GM12892 (cell line): ENCODE measurements around the gene GALR1.
"Not testable (repeated sequence)": the region's sequence is repeated elsewhere in the genome, so short reads cannot be mapped to it uniquely, and the experiment has no call there.

Experiments
- DNase-seq: peaks from one replicate; pipeline ENCODE4 v3.0.0; 2011; ENCODE audit not compliant: insufficient read length
- FAIRE-seq: peaks from 2 replicates; lab custom pipeline; 2011; peaks lifted over from hg19 to GRCh38; lab: Jason Lieb, UNC
- POLR2A ChIP-seq: IDR thresholded peaks from 2 replicates; pipeline ENCODE4 v1.6.1; 2011; ENCODE audit warnings: low read depth, low read length, control low read depth
- POLR2AphosphoS5 ChIP-seq: IDR thresholded peaks from 2 replicates; pipeline ENCODE4 v1.6.1; 2011; ENCODE audit warnings: low read depth, low read length, control low read depth
- TAF1 ChIP-seq: IDR thresholded peaks from 2 replicates; pipeline ENCODE4 v1.6.1; 2011; ENCODE audit warnings: low read depth, mild to moderate bottlenecking, control low read depth, low read length, borderline replicate concordance

The GALR1 gene

GRCh38 chr18:77254711-77255405 is 5.2 kb downstream of the GALR1 start:
- no peak for TF ChIP-seq POLR2A
- no peak for TF ChIP-seq TAF1
- no peak for TF ChIP-seq POLR2AphosphoS5
- no peak for DNase-seq
- no peak for FAIRE-seq

- TF ChIP-seq TAF1 (no peak), POLR2A (no peak), POLR2AphosphoS5 (no peak)
- FAIRE-seq (no peak), DNase-seq (no peak)
Observed at GRCh38 chr18:77255426-77256105, 5.9 kb downstream of the GALR1 start.

- FAIRE-seq (no peak), DNase-seq (no peak)
- TF ChIP-seq POLR2A (no peak), TAF1 (no peak), POLR2AphosphoS5 (no peak)
Observed at GRCh38 chr18:77262643-77263465, 13.2 kb downstream of the GALR1 start.

GRCh38 chr18:77263466-77263763 is 13.8 kb downstream of the GALR1 start:
- DNase-seq (no peak), FAIRE-seq (no peak)
- TF ChIP-seq POLR2A = no peak
- no peak for TF ChIP-seq POLR2AphosphoS5
- TF ChIP-seq TAF1 = no peak

GRCh38 chr18:77267969-77268368 is 18.3 kb downstream of the GALR1 start:
- FAIRE-seq = no peak
- TF ChIP-seq TAF1 = no peak
- no peak for TF ChIP-seq POLR2AphosphoS5
- TF ChIP-seq POLR2A = no peak
- DNase-seq = no peak

- no peak for DNase-seq
- FAIRE-seq = no peak
Observed at GRCh38 chr18:77268456-77268855, 18.8 kb downstream of the GALR1 start.

GRCh38 chr18:77271576-77272481 is 22.2 kb downstream of the GALR1 start:
- FAIRE-seq (no peak), DNase-seq (no peak)
- TF ChIP-seq POLR2AphosphoS5 = no peak
- TF ChIP-seq POLR2A = no peak
- no peak for TF ChIP-seq TAF1

More at GRCh38 chr18:77268456-77268855, 18.8 kb downstream of the GALR1 start:
- TF ChIP-seq POLR2A = no peak
- TF ChIP-seq POLR2AphosphoS5 = no peak

- not testable (repeated sequence) for FAIRE-seq, DNase-seq
Observed at GRCh38 chr18:77290841-77291240, 41.2 kb downstream of the GALR1 start.

- TF ChIP-seq TAF1 (no peak), POLR2A (no peak), POLR2AphosphoS5 (no peak)
- FAIRE-seq (no peak), DNase-seq (no peak)
Observed at GRCh38 chr18:77298172-77298571, 48.5 kb downstream of the GALR1 start.

- no peak for TF ChIP-seq TAF1
- TF ChIP-seq POLR2AphosphoS5 = no peak
- TF ChIP-seq POLR2A = no peak
- FAIRE-seq (no peak), DNase-seq (no peak)
Observed at GRCh38 chr18:77299706-77300105, 50.1 kb downstream of the GALR1 start.

- TF ChIP-seq POLR2AphosphoS5 = no peak
- TF ChIP-seq TAF1 = no peak
- TF ChIP-seq POLR2A = no peak
- no peak for DNase-seq
- no peak for FAIRE-seq
Observed at GRCh38 chr18:77300579-77300978, 50.9 kb downstream of the GALR1 start.
